Tibial artery (tissue), 4 donors: ENCODE measurements around the gene SCFD1.
"Not testable (repeated sequence)": the region's sequence is repeated elsewhere in the genome, so short reads cannot be mapped to it uniquely, and the experiment has no call there.

Experiments
- DNase-seq, 2 donors: peaks; one replicate each; pipeline ENCODE4 v3.0.0-alpha.2; 2019
- H3K27ac ChIP-seq, 2 donors: fragments of 200-600 bp; sonication (generic) in 1 of 2; 1 replicate in 1 of 2; 2 replicates in 1 of 2; pipeline ENCODE4 v1.5.1; 2018 to 2019; ENCODE audit warnings: mild to moderate bottlenecking in 1 of 2
- H3K27me3 ChIP-seq, 2 donors: fragments of 200-600 bp; sonication (generic) in 1 of 2; one replicate each; pipeline versions ENCODE4 v1.5.1 to v1.6.0; 2016 to 2019
- H3K36me3 ChIP-seq, 3 donors: fragments of 200-600 bp; sonication (generic) in 2 of 3; one replicate each; pipeline ENCODE4 v1.5.1; 2016 to 2019; ENCODE audit warnings: mild to moderate bottlenecking in 2 of 3
- H3K4me1 ChIP-seq, 4 donors: fragments of 200-600 bp; sonication (generic) in 2 of 4; 1 replicate in 3 of 4; 2 replicates in 1 of 4; pipeline ENCODE4 v1.5.1; 2016 to 2019
- H3K4me3 ChIP-seq, 2 donors: fragments of 200-600 bp; sonication (generic) in 1 of 2; 1 replicate in 1 of 2; 2 replicates in 1 of 2; pipeline ENCODE4 v1.5.1; 2018 to 2019; ENCODE audit warnings: mild to moderate bottlenecking in 2 of 2
- H3K9me3 ChIP-seq, 3 donors: fragments of 200-600 bp; sonication (generic) in 1 of 3; one replicate each; pipeline ENCODE4 v1.5.1; 2016 to 2019
- CTCF ChIP-seq, 2 experiments: fragments of 200-600 bp in 1 of 2; fragments of 450-650 bp in 1 of 2; IDR thresholded peaks; one replicate each; pipeline ENCODE4 v1.5.1; 2017 to 2019; ENCODE audit warnings: antibody characterized with exemption in 2 of 2, mild to moderate bottlenecking in 1 of 2, moderate library complexity in 1 of 2
- intact Hi-C: fragments of 100-400 bp; cut with DNase I; formaldehyde crosslinking; loops from one replicate; pipeline ENCODE4 v1.15.0; 2023; ENCODE audit warnings: low total_unique reads

Gene SCFD1

DNA sequence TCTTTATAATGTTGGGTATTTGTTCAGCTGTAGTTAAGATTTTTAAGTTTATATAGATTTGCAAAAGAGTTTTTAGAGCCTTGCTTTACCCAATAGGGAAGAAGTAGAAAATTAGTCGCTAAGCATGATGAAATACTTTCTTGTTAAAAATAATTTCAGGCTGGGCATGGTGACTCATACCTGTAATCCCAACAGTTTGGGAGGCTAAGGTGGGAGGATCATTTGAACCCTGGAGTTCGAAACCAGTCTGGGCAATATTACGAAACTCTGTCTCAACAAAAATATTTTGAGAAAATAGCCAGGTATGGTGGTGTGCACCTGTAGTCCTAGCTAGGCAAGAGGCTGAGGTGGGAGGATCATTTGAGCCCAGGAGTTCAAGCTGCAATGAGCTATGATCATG lies 18.7 kb upstream of the SCFD1 start:
- Histone ChIP-seq H3K9me3 (no peaks in the 10 kb centered on the region), H3K27ac (no peak overlapping the region), H3K27me3 (no peaks in the 10 kb centered on the region), H3K36me3 (peaks cover 27 to 68% (median 44%) of the 10 kb centered on the region in 3 donors), H3K4me1 (no peaks in the 10 kb centered on the region), H3K4me3 (no peak overlapping the region)
- DNase-seq = no peak
- intact Hi-C loops = no loop called here
- no peak for TF ChIP-seq CTCF (IDR thresholded peaks at IDR 0.05)

DNA sequence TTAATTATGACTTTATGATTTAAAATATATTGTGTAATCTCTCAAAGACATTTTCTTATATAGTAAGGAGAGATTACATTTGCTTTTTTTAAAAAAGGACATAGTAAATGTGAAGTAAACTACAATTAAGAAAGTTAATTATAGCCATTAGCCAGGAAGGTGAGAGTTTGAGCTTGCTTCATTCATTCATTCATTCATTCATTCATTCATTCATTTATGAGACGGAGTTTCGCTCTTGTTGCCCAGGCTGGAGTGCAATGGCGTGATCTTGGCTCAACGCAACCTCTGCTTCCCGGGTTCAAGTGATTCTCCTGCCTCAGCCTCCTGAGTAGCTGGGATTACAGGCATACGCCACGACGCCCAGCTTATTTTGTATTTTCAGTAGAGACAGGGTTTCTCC lies 17.4 kb upstream of the SCFD1 start:
- intact Hi-C loops, H3K9me3 ChIP-seq, H3K4me3 ChIP-seq, H3K27me3 ChIP-seq, H3K27ac ChIP-seq, H3K4me1 ChIP-seq, DNase-seq: not testable (repeated sequence)
- H3K36me3 ChIP-seq = peaks cover 24 to 61% (median 39%) of the 10 kb centered on the region in 3 donors

DNA sequence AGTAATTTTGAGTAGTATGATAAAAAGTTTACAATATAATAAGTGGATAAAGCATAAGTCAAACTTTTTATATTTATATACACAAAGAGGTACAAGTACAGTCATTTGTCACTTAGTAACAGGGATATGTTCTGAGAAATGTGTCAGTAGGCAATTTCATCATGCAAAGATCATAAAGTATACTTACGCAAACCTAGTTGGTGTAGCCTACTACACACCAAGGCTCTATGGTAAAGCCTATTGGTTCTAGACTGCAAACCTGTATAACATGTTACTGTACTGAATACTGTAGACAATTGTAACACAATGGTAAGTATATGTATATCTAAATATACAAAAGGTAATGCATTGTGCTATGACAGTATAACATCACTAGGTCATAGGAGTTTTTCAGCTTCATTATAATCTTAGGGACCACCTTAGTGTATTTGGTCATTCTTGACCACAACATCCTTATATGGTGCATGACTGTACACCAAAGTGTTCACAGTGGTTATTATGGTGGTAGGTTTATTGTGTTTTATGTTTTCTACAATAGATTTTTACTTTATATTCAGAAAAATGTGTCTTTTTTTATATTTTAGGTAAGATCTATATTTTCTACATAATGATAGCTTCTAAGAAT lies 14.9 kb upstream of the SCFD1 start:
- no peak for DNase-seq
- intact Hi-C loops = no loop called here
- Histone ChIP-seq H3K27ac (no peak overlapping the region), H3K4me3 (no peak overlapping the region), H3K27me3 (no peaks in the 10 kb centered on the region), H3K36me3 (peaks cover 7 to 41% (median 18%) of the 10 kb centered on the region in 3 donors), H3K4me1 (peaks cover 0 to 9% (median 0%) of the 10 kb centered on the region in 4 donors), H3K9me3 (no peaks in the 10 kb centered on the region)
- TF ChIP-seq CTCF (IDR thresholded peaks at IDR 0.05) = no peak

- intact Hi-C loops = no loop called here
- TF ChIP-seq CTCF (IDR thresholded peaks at IDR 0.05) = no peak
- H3K4me3 ChIP-seq = no peak overlapping the region
- no peaks in the 10 kb centered on the region for H3K9me3 ChIP-seq
- H3K27me3 ChIP-seq = no peaks in the 10 kb centered on the region
- H3K27ac ChIP-seq = no peak overlapping the region
- H3K4me1 ChIP-seq = peaks cover 0 to 9% (median 0%) of the 10 kb centered on the region in 4 donors
- no peak for DNase-seq
- H3K36me3 ChIP-seq = peaks cover 0 to 28% (median 12%) of the 10 kb centered on the region in 3 donors
These were observed 13.5 kb upstream of the SCFD1 start for GRCh38 chr14:30608533-30609006.

DNA sequence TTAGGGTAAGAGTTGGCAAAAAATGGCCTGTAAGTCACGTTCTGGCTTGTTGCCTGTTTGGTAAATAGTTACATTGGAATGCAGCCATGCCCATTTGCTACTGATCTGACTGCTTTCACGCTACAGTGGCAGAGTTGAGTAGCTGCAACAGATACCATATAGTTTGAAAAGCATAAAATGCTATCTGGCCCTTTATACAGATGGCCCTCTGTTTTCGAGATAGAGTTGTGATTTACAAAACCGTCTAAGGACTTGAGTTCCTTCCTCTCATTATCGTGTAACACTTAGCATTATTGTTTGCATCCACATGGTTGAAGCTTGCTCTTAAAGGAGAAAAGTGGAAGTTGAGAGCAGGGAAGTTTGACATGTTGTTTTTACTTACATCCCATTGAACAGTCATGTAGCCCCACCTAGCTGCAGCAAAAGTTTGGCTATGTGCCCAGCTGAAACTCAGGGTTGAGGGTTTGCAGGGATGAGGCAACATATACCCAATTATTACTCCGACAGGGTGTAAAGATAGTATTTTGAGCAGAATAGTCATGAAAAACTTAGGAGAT lies 11.3 kb upstream of the SCFD1 start:
- no peak overlapping the region for H3K4me3 ChIP-seq
- peak in 1 of 2 donors; percentile 73 for DNase-seq
- H3K4me1 ChIP-seq = peaks cover 0 to 9% (median 0%) of the 10 kb centered on the region in 4 donors
- peaks cover 0 to 11% (median 4%) of the 10 kb centered on the region in 3 donors for H3K36me3 ChIP-seq
- no peak for TF ChIP-seq CTCF (IDR thresholded peaks at IDR 0.05)
- intact Hi-C loops = no loop called here
- H3K27ac ChIP-seq = no peak overlapping the region
- no peaks in the 10 kb centered on the region for H3K27me3 ChIP-seq
- no peaks in the 10 kb centered on the region for H3K9me3 ChIP-seq

- Histone ChIP-seq H3K27ac (no peak overlapping the region), H3K4me1 (peaks cover 0 to 9% (median 0%) of the 10 kb centered on the region in 4 donors), H3K4me3 (no peak overlapping the region), H3K27me3 (no peaks in the 10 kb centered on the region), H3K36me3 (peaks cover 0 to 11% (median 0%) of the 10 kb centered on the region in 3 donors), H3K9me3 (no peaks in the 10 kb centered on the region)
- intact Hi-C loops = no loop called here
- TF ChIP-seq CTCF (IDR thresholded peaks at IDR 0.05) = no peak
- DNase-seq = no peak
These were observed 8.0 kb upstream of the SCFD1 start for GRCh38 chr14:30614155-30614554.
